Stomach (tissue), 4 donors: ENCODE data around the gene XPO6.

Experiments
- EP300 ChIP-seq: sonication (generic); formaldehyde crosslinking; IDR thresholded peaks from one replicate; pipeline ENCODE4 v1.6.1; 2017; ENCODE audit warnings: antibody characterized with exemption
- POLR2A ChIP-seq, 4 donors: fragments of 450-650 bp; IDR thresholded peaks; one replicate each; pipeline ENCODE4 v1.6.1; 2016; ENCODE audit warnings: antibody characterized with exemption in 4 of 4, control low read depth in 2 of 4, mild to moderate bottlenecking in 1 of 4, moderate library complexity in 1 of 4
- POLR2AphosphoS5 ChIP-seq, 3 donors: sonication (generic); formaldehyde crosslinking; IDR thresholded peaks; one replicate each; pipeline ENCODE4 v1.6.1; 2016; ENCODE audit warnings: antibody characterized with exemption in 3 of 3
- TF ChIP-seq, protein P1 (sequence below), 7 experiments: fragments of 450-650 bp in 4 of 7; fragments of 200-600 bp in 3 of 7; sonication (generic) in 3 of 7; IDR thresholded peaks; one replicate each; pipeline ENCODE4 v1.5.1; 2016 to 2019; ENCODE audit warnings: antibody characterized with exemption in 7 of 7, control low read depth in 2 of 7, mild to moderate bottlenecking in 1 of 7

DNA sequence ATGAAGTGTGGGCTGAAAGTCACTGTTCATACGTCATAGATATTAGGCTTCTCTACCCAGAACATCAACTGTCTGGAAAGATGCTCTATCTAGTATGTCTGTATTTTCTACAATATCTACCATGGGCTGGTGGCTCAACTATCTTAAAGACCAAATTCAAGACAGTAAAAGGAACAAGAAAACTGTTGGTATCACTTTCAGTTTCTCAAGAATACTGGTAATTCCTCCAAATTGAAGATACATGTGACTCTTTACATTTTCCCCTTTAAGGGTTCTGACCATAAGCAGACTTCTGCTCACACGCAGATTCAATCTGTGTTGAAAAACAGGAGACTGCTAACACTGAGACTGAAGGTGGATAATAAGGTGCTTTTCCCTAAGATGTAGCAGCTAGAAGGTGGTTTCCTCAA is 24.2 kb downstream of the XPO6 start:
- TF ChIP-seq POLR2A (IDR thresholded peaks at IDR 0.05) (no peak), POLR2AphosphoS5 (IDR thresholded peaks at IDR 0.05) (no peak), EP300 (no peak)
- TF ChIP-seq, protein P1, sequence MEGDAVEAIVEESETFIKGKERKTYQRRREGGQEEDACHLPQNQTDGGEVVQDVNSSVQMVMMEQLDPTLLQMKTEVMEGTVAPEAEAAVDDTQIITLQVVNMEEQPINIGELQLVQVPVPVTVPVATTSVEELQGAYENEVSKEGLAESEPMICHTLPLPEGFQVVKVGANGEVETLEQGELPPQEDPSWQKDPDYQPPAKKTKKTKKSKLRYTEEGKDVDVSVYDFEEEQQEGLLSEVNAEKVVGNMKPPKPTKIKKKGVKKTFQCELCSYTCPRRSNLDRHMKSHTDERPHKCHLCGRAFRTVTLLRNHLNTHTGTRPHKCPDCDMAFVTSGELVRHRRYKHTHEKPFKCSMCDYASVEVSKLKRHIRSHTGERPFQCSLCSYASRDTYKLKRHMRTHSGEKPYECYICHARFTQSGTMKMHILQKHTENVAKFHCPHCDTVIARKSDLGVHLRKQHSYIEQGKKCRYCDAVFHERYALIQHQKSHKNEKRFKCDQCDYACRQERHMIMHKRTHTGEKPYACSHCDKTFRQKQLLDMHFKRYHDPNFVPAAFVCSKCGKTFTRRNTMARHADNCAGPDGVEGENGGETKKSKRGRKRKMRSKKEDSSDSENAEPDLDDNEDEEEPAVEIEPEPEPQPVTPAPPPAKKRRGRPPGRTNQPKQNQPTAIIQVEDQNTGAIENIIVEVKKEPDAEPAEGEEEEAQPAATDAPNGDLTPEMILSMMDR (IDR thresholded peaks at IDR 0.05): no peak
